Immature natural killer cell (primary cell): ENCODE results near the gene CREB3L4. TPM values are rescaled to one million over a fixed set of nuclear protein-coding genes. Genes with fewer than 3 reads are reported as not detected.

Source experiments
- DNase-seq, 3 donors: peaks; one replicate each; pipeline ENCODE4 v3.0.0; 2022; ENCODE audit warnings: mixed read lengths in 1 of 3
- H3K27ac Mint-ChIP-seq, 6 donors: one replicate each; pipeline ENCODE4 v1.8.0; 2020; ENCODE audit warnings: mixed read lengths in 6 of 6, mild to moderate bottlenecking in 5 of 6, inconsistent platforms in 4 of 6, moderate library complexity in 3 of 6
- H3K27me3 Mint-ChIP-seq, 3 donors: one replicate each; pipeline ENCODE4 v1.8.0; 2020 to 2021; ENCODE audit warnings: low read depth in 3 of 3, mild to moderate bottlenecking in 3 of 3, mixed read lengths in 3 of 3, moderate library complexity in 3 of 3, inconsistent platforms in 1 of 3
- H3K36me3 Mint-ChIP-seq, 3 donors: one replicate each; pipeline ENCODE4 v1.8.0; 2020; ENCODE audit warnings: mixed read lengths in 3 of 3, inconsistent platforms in 2 of 3, mild to moderate bottlenecking in 2 of 3
- H3K4me1 Mint-ChIP-seq, 2 donors: one replicate each; pipeline ENCODE4 v1.8.0; 2020; ENCODE audit warnings: inconsistent platforms in 2 of 2, mild to moderate bottlenecking in 2 of 2, mixed read lengths in 2 of 2, moderate library complexity in 1 of 2
- H3K4me3 Mint-ChIP-seq, 5 donors: one replicate each; pipeline ENCODE4 v1.8.0; 2020; ENCODE audit warnings: mild to moderate bottlenecking in 5 of 5, mixed read lengths in 5 of 5, inconsistent platforms in 3 of 5, moderate library complexity in 3 of 5
- H3K9me3 Mint-ChIP-seq, 6 donors: one replicate each; pipeline ENCODE4 v1.8.0; 2020; ENCODE audit warnings: mild to moderate bottlenecking in 6 of 6, mixed read lengths in 6 of 6, inconsistent platforms in 4 of 6, moderate library complexity in 3 of 6
- polyA plus RNA-seq, 3 donors: library from polyadenylated mRNA; unstranded; fragments of 300-500 nt; fragmentation: Illumina TruSeq; gene quantifications; one replicate each; pipeline ENCODE4 v1.2.3, GENCODE V29; 2021

CREB3L4 gene
- polyA plus RNA-seq: 10 to 100 TPM; 10.0 to 17.6 (median 15.2) TPM

GRCh38 chr1:153967107-153967999 is at the start of gene CREB3L4:
Gene CREB3L4 (plus strand): TSS chr1:153967902. CDS start chr1:153968526, 624 bp downstream.
- Mint-ChIP-seq H3K4me3 (peak within 1 kb of the TSS; percentile 91 to 98 (median 97)), H3K36me3 (no peaks in the 10 kb centered on the region), H3K27ac (peak within 1 kb of the TSS; percentile 89 to 99 (median 97)), H3K27me3 (peaks cover 0 to 4% (median 3%) of the 10 kb centered on the region in 3 donors), H3K4me1 (peaks cover 58 to 64% of the 10 kb centered on the region in 2 donors), H3K9me3 (no peaks in the 10 kb centered on the region)
- peak; percentile 88 to 89 (median 89) for DNase-seq

- Mint-ChIP-seq H3K4me3 (peak overlapping the region; percentile 81 to 94 (median 94)), H3K36me3 (peaks cover 0 to 9% (median 4%) of the 10 kb centered on the region in 3 donors), H3K9me3 (no peaks in the 10 kb centered on the region), H3K27ac (peak overlapping the region; percentile 83 to 98 (median 92)), H3K4me1 (peaks cover 63 to 72% of the 10 kb centered on the region in 2 donors), H3K27me3 (peaks cover 19 to 23% (median 20%) of the 10 kb centered on the region in 3 donors)
- DNase-seq: peak; percentile 51 to 54 (median 54)
These were observed 47.5 kb upstream of the CREB3L4 start for GRCh38 chr1:153919876-153920852.

- peaks cover 62 to 63% of the 10 kb centered on the region in 2 donors for H3K4me1 Mint-ChIP-seq
These were observed 46.5 kb upstream of the CREB3L4 start for GRCh38 chr1:153921080-153921802.

GRCh38 chr1:153921803-153922075 is 46.0 kb upstream of the CREB3L4 start:
- Mint-ChIP-seq H3K4me1 (peaks cover 59 to 61% of the 10 kb centered on the region in 2 donors), H3K27me3 (peaks cover 19 to 23% (median 20%) of the 10 kb centered on the region in 3 donors), H3K4me3 (peak overlapping the region; percentile 81 to 94 (median 94)), H3K27ac (peak overlapping the region; percentile 83 to 98 (median 92)), H3K9me3 (no peaks in the 10 kb centered on the region), H3K36me3 (peaks cover 0 to 4% (median 0%) of the 10 kb centered on the region in 3 donors)
- peak in 1 of 3 donors; percentile 14 for DNase-seq

More at GRCh38 chr1:153921080-153921802, 46.5 kb upstream of the CREB3L4 start:
- Mint-ChIP-seq H3K27ac (peak overlapping the region; percentile 83 to 98 (median 92)), H3K4me3 (peak overlapping the region; percentile 81 to 94 (median 94)), H3K27me3 (peaks cover 19 to 23% (median 20%) of the 10 kb centered on the region in 3 donors), H3K36me3 (peaks cover 0 to 5% (median 2%) of the 10 kb centered on the region in 3 donors), H3K9me3 (no peaks in the 10 kb centered on the region)
- no peak for DNase-seq

- Mint-ChIP-seq H3K27ac (peak overlapping the region; percentile 97 to 99 (median 98)), H3K36me3 (peaks cover 0 to 4% (median 0%) of the 10 kb centered on the region in 3 donors), H3K4me1 (peaks cover 59% of the 10 kb centered on the region in 2 donors), H3K9me3 (no peaks in the 10 kb centered on the region), H3K27me3 (peaks cover 19 to 23% (median 20%) of the 10 kb centered on the region in 3 donors), H3K4me3 (peak overlapping the region; percentile 93 to 96 (median 94))
- peak in 1 of 3 donors; percentile 16 for DNase-seq
These were observed 45.4 kb upstream of the CREB3L4 start for GRCh38 chr1:153922076-153922971.

- peak; percentile 99 to 100 (median 99) for DNase-seq
- Mint-ChIP-seq H3K27me3 (peaks cover 19 to 23% (median 20%) of the 10 kb centered on the region in 3 donors), H3K27ac (peak within 1 kb of the TSS; percentile 97 to 99 (median 98)), H3K4me3 (peak within 1 kb of the TSS; percentile 93 to 96 (median 94)), H3K4me1 (peaks cover 52 to 54% of the 10 kb centered on the region in 2 donors), H3K36me3 (no peaks in the 10 kb centered on the region), H3K9me3 (no peaks in the 10 kb centered on the region)
These were observed 44.5 kb upstream of the CREB3L4 start, which contains the start of gene GATAD2B for GRCh38 chr1:153922972-153923925. Gene GATAD2B (minus strand): TSS chr1:153922972. CDS start chr1:153828347, 94,625 bp downstream.

- peaks cover 30 to 32% of the 10 kb centered on the region in 2 donors for H3K4me1 Mint-ChIP-seq
- peaks cover 20 to 23% (median 21%) of the 10 kb centered on the region in 3 donors for H3K27me3 Mint-ChIP-seq
- H3K9me3 Mint-ChIP-seq: no peaks in the 10 kb centered on the region
- H3K27ac Mint-ChIP-seq: no peak overlapping the region
- no peak overlapping the region for H3K4me3 Mint-ChIP-seq
- no peak for DNase-seq
- H3K36me3 Mint-ChIP-seq: peaks cover 0 to 4% (median 0%) of the 10 kb centered on the region in 3 donors
These were observed 41.3 kb upstream of the CREB3L4 start for GRCh38 chr1:153926405-153926804.

- no peak for DNase-seq
- H3K9me3 Mint-ChIP-seq: no peaks in the 10 kb centered on the region
- peaks cover 0 to 7% (median 0%) of the 10 kb centered on the region in 3 donors for H3K36me3 Mint-ChIP-seq
- H3K4me1 Mint-ChIP-seq: peaks cover 21 to 22% of the 10 kb centered on the region in 2 donors
- no peak overlapping the region for H3K4me3 Mint-ChIP-seq
- peaks cover 7% of the 10 kb centered on the region in 3 donors for H3K27me3 Mint-ChIP-seq
- H3K27ac Mint-ChIP-seq: peak overlapping the region in 5 of 6 donors; percentile 8 to 71 (median 39)
These were observed 39.5 kb upstream of the CREB3L4 start for GRCh38 chr1:153928245-153928644.

- H3K4me3 Mint-ChIP-seq: no peak overlapping the region
- peak overlapping the region; percentile 10 to 71 (median 44) for H3K27ac Mint-ChIP-seq
- H3K9me3 Mint-ChIP-seq: no peaks in the 10 kb centered on the region
- no peak for DNase-seq
- H3K4me1 Mint-ChIP-seq: peaks cover 14 to 16% of the 10 kb centered on the region in 2 donors
- H3K27me3 Mint-ChIP-seq: peaks cover under 1 to 5% (median 3%) of the 10 kb centered on the region in 3 donors
- peaks cover 0 to 7% (median 0%) of the 10 kb centered on the region in 3 donors for H3K36me3 Mint-ChIP-seq
These were observed 38.8 kb upstream of the CREB3L4 start for GRCh38 chr1:153928791-153929341.

- Mint-ChIP-seq H3K27ac (peak overlapping the region in 4 of 6 donors; percentile 42 to 78 (median 48)), H3K27me3 (peaks cover 0 to 3% (median 1%) of the 10 kb centered on the region in 3 donors), H3K4me3 (no peak overlapping the region), H3K9me3 (no peaks in the 10 kb centered on the region), H3K4me1 (peaks cover 12 to 14% of the 10 kb centered on the region in 2 donors), H3K36me3 (peaks cover 0 to 9% (median 2%) of the 10 kb centered on the region in 3 donors)
- DNase-seq: no peak
These were observed 38.3 kb upstream of the CREB3L4 start for GRCh38 chr1:153929426-153929825.
